Loucy (cell line): Measurements from ENCODE around the gene PITX1.

Experiments used
- H2AFZ ChIP-seq: fragments of 200-600 bp; sonication (generic); 2 replicates; pipeline ENCODE4 v1.6.0; 2016; ENCODE audit warnings: antibody characterized with exemption, mild to moderate bottlenecking, low read length, moderate library complexity
- H3F3A ChIP-seq: fragments of 200-600 bp; 2 replicates; pipeline ENCODE4 v1.6.0; 2016; ENCODE audit warnings: antibody characterized with exemption, low read depth, mild to moderate bottlenecking
- H3K27me3 ChIP-seq: fragments of 200-600 bp; sonication (generic); 2 replicates; pipeline ENCODE4 v1.6.1; 2014; ENCODE audit warnings: low read length, mild to moderate bottlenecking; ENCODE audit not compliant: insufficient read depth, poor library complexity, severe bottlenecking
- H3K36me3 ChIP-seq: fragments of 200-600 bp; sonication (generic); 2 replicates; pipeline ENCODE4 v1.6.1; 2016; ENCODE audit warnings: low read length; ENCODE audit not compliant: insufficient read depth
- H3K4me1 ChIP-seq: fragments of 200-600 bp; sonication (generic); 2 replicates; pipeline ENCODE4 v1.5.1; 2014; ENCODE audit warnings: low read length, mild to moderate bottlenecking; ENCODE audit not compliant: insufficient read depth, poor library complexity, severe bottlenecking
- H3K4me2 ChIP-seq: fragments of 200-600 bp; sonication (generic); 2 replicates; pipeline ENCODE4 v1.6.0; 2014; ENCODE audit warnings: antibody characterized with exemption, low read length, low read depth, mild to moderate bottlenecking; ENCODE audit not compliant: poor library complexity, severe bottlenecking
- H3K4me3 ChIP-seq: fragments of 200-600 bp; sonication (generic); 2 replicates; pipeline ENCODE4 v1.5.1; 2014; ENCODE audit warnings: low read length, mild to moderate bottlenecking, mixed read lengths; ENCODE audit not compliant: poor library complexity, severe bottlenecking
- H3K79me2 ChIP-seq: fragments of 200-600 bp; sonication (generic); 2 replicates; pipeline ENCODE4 v1.6.1; 2014; ENCODE audit warnings: low read length; ENCODE audit not compliant: insufficient read depth
- H3K9ac ChIP-seq: fragments of 200-600 bp; sonication (generic); 2 replicates; pipeline ENCODE4 v1.6.0; 2014; ENCODE audit warnings: mild to moderate bottlenecking, low read depth, low read length, moderate library complexity; ENCODE audit not compliant: poor library complexity, severe bottlenecking
- H3K9me2 ChIP-seq: fragments of 200-600 bp; sonication (generic); replicated peaks from 2 replicates; pipeline ENCODE4 v1.6.1; 2016; ENCODE audit warnings: low read depth, low read length, mixed read lengths
- H3K9me3 ChIP-seq: fragments of 200-600 bp; sonication (generic); 2 replicates; pipeline ENCODE4 v1.6.1; 2014; ENCODE audit warnings: mild to moderate bottlenecking, antibody characterized with exemption, low read length, low read depth; ENCODE audit not compliant: insufficient read depth
- H4K20me1 ChIP-seq: fragments of 200-600 bp; sonication (generic); 2 replicates; pipeline ENCODE4 v1.6.0; 2014; ENCODE audit warnings: antibody characterized with exemption, low read length, mild to moderate bottlenecking; ENCODE audit not compliant: insufficient read depth, poor library complexity, severe bottlenecking
- EZH2phosphoT487 ChIP-seq: fragments of 200-600 bp; IDR thresholded peaks from 2 replicates; pipeline ENCODE4 v1.6.1; 2018; ENCODE audit warnings: antibody characterized with exemption, mild to moderate bottlenecking, moderate library complexity, borderline replicate concordance
- TF ChIP-seq, protein P1 (sequence below): fragments of 200-600 bp; sonication (generic); conservative IDR thresholded peaks from 2 replicates; pipeline ENCODE4 v1.5.1; 2014; ENCODE audit warnings: mild to moderate bottlenecking, antibody characterized with exemption, low read length

The PITX1 gene

DNA sequence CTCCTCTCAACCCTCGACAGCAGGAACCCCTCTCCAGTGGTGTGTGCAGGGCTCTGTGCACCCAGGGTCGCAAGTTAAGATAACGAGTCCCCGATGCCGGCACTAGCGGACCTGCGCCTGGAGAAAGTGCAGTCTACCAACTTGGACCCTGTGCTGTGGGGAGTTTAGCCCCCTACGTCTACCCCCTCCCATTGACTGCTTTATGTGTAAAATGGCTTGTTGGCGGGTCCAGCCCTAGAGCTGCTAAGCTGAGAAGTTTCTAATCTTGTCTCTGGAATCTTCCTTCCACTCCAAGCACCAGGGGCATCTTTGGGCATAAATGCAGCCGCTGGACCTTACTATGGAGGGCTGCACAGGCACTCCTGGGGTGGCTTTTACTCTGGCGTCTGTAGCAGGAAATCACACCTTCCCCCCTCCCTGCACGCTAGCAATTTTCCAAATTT lies 7.1 kb upstream of the PITX1 start:
- H3K36me3 ChIP-seq, result no peaks in the 10 kb centered on the region
- no peak overlapping the region for H3K4me3 ChIP-seq
- H3K4me1 ChIP-seq, result peaks cover 13% of the 10 kb centered on the region
- H3K27me3 ChIP-seq, result no peaks in the 10 kb centered on the region
- H4K20me1 ChIP-seq, result no peaks in the 10 kb centered on the region
- no peaks in the 10 kb centered on the region for H3K9me3 ChIP-seq
- H3K4me2 ChIP-seq, result no peak overlapping the region
- no peak overlapping the region for H3K9ac ChIP-seq
- H3K79me2 ChIP-seq, result no peaks in the 10 kb centered on the region
- H3F3A ChIP-seq, result no peaks in the 10 kb centered on the region
- TF ChIP-seq, protein P1, sequence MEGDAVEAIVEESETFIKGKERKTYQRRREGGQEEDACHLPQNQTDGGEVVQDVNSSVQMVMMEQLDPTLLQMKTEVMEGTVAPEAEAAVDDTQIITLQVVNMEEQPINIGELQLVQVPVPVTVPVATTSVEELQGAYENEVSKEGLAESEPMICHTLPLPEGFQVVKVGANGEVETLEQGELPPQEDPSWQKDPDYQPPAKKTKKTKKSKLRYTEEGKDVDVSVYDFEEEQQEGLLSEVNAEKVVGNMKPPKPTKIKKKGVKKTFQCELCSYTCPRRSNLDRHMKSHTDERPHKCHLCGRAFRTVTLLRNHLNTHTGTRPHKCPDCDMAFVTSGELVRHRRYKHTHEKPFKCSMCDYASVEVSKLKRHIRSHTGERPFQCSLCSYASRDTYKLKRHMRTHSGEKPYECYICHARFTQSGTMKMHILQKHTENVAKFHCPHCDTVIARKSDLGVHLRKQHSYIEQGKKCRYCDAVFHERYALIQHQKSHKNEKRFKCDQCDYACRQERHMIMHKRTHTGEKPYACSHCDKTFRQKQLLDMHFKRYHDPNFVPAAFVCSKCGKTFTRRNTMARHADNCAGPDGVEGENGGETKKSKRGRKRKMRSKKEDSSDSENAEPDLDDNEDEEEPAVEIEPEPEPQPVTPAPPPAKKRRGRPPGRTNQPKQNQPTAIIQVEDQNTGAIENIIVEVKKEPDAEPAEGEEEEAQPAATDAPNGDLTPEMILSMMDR, result no peak
- no peak for TF ChIP-seq EZH2phosphoT487
- H3K9me2 ChIP-seq, result no peaks in the 10 kb centered on the region
- H2AFZ ChIP-seq, result no peak overlapping the region

DNA sequence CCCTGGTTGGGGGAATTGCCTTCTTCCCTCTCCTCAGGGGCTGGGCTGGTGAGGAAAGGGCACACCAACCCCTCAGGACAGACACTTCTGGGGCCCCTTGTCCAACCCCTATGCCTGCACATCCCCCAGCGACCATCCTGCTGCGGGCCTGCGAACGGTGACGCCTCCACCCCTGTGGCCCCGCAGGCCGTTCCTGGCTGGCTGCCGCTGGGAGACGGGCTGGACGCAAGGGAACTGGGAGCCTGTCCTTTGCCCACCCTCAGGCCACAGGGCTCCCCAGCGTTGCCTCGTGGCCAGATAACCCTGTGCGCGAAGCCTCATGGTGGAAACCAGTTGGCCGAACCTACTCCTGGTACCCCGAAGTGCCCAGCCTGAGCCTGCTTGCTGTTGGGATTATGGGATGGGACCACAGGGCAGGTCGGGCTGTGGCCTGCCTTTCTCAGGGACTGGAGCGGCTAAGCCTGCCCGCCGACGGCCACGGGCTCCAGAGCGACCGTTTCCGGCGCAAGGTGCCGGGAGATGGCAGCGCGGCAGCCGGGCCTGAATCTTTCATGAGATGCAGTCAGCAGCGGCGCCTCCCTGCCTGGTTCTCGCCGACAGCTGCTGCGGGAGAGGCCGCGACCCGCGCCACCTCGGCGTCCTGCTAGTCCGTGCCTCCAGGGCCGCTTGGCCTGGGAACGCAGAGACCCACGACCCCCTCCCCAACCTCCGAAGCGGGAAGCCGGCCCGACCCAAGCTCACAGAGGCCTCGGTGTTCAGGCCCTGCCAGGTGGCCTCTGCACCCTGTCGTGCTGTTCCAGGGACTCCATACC lies 6.5 kb upstream of the PITX1 start:
- no peaks in the 10 kb centered on the region for H3K27me3 ChIP-seq
- no peaks in the 10 kb centered on the region for H3K36me3 ChIP-seq
- H3K4me1 ChIP-seq, result peaks cover 13% of the 10 kb centered on the region
- H3K4me2 ChIP-seq, result no peak overlapping the region
- H4K20me1 ChIP-seq, result no peaks in the 10 kb centered on the region
- H3K4me3 ChIP-seq, result no peak overlapping the region
- no peaks in the 10 kb centered on the region for H3F3A ChIP-seq
- no peak overlapping the region for H2AFZ ChIP-seq
- TF ChIP-seq, protein P1, result no peak
- no peak for TF ChIP-seq EZH2phosphoT487
- H3K9me3 ChIP-seq, result no peaks in the 10 kb centered on the region
- H3K79me2 ChIP-seq, result no peaks in the 10 kb centered on the region
- H3K9me2 ChIP-seq, result no peaks in the 10 kb centered on the region
- no peak overlapping the region for H3K9ac ChIP-seq

DNA sequence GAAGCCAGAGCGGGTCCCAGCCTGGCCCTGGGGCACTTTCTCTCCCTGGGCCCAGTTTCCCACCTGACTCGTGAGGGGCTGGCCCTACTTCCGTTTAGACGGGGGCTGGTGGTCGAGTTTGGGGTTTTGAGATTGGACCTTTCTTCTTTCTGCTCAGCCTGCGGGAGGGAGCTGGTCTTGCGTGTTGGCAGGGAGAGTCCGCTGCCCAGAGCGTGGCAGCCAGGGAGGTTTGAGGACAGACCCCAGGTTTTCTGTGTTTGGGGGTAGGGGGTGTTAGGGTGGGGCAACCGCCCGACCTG lies 6.0 kb upstream of the PITX1 start:
- no peak overlapping the region for H3K4me2 ChIP-seq

More for the DNA sequence above, 6.0 kb upstream of the PITX1 start:
- Histone ChIP-seq H3K27me3 (no peaks in the 10 kb centered on the region), H3K4me1 (peaks cover 9% of the 10 kb centered on the region), H3K9me2 (no peaks in the 10 kb centered on the region), H3K4me3 (no peak overlapping the region), H3K79me2 (0 out of 2 replicates have a peak, but pooled peaks cover 4% of the 10 kb centered on the region), H3F3A (no peaks in the 10 kb centered on the region), H3K9me3 (no peaks in the 10 kb centered on the region), H2AFZ (no peak overlapping the region), H3K36me3 (no peaks in the 10 kb centered on the region), H3K9ac (no peak overlapping the region), H4K20me1 (no peaks in the 10 kb centered on the region)
- TF ChIP-seq, protein P1, result no peak
- TF ChIP-seq EZH2phosphoT487, result no peak
